Transverse colon (tissue), 4 donors: Measurements from ENCODE around the gene YWHAQ.

Experiments
- CTCF ChIP-seq, 5 experiments: fragments of 200-600 bp in 3 of 5; fragments of 450-650 bp in 2 of 5; sonication (generic) in 3 of 5; IDR thresholded peaks; 1 replicate in 2 of 5; 2 replicates in 3 of 5; pipeline ENCODE4 v1.5.1; 2016 to 2017; ENCODE audit warnings: antibody characterized with exemption in 5 of 5, inconsistent platforms in 3 of 5, mild to moderate bottlenecking in 2 of 5, moderate library complexity in 1 of 5
- POLR2A ChIP-seq: fragments of 450-650 bp; IDR thresholded peaks from one replicate; pipeline ENCODE4 v1.6.1; 2016; ENCODE audit warnings: antibody characterized with exemption, mild to moderate bottlenecking, moderate library complexity
- POLR2AphosphoS5 ChIP-seq, 3 donors: sonication (generic); formaldehyde crosslinking; IDR thresholded peaks; one replicate each; pipeline ENCODE4 v1.6.1; 2016; ENCODE audit warnings: antibody characterized with exemption in 3 of 3

- no peak for TF ChIP-seq CTCF (IDR thresholded peaks at IDR 0.05)
- TF ChIP-seq POLR2A = no peak
- TF ChIP-seq POLR2AphosphoS5 (IDR thresholded peaks at IDR 0.05) = no peak
Measured at GRCh38 chr2:9586465-9586864, 44.3 kb downstream of the YWHAQ start.
